Astrocyte (in vitro differentiated cells and primary cell): ENCODE measurements around the gene MARF1.

Experiments
- CTCF ChIP-seq: IDR thresholded peaks from 2 replicates; pipeline ENCODE4 v1.5.1; 2011; ENCODE audit warnings: low read depth, mild to moderate bottlenecking, inconsistent platforms, low read length, moderate library complexity; ENCODE audit not compliant: insufficient read depth
- EZH2 ChIP-seq: IDR thresholded peaks from 2 replicates; pipeline ENCODE4 v1.6.1; 2012; ENCODE audit warnings: mild to moderate bottlenecking, low read length, inconsistent platforms; ENCODE audit not compliant: insufficient read depth

- TF ChIP-seq CTCF (no peak), EZH2 (no peak)
Observed at GRCh38 chr16:15641753-15642556, 999 bp downstream of the MARF1 start.
